Stimulated activated CD8-positive, alpha-beta memory T cell treated with anti-CD3 and anti-CD28 coated beads, Interleukin-12 subunit alpha, Interleukin-12 subunit beta, amount 100 ng/mL, for 24 hours (primary cell): ENCODE data around the gene LRP5.

Experiments
- DNase-seq: peaks from one replicate; pipeline ENCODE4 v3.0.0-alpha.2; 2020; ENCODE audit errors: extremely low read depth

The LRP5 gene

GRCh38 chr11:68312117-68312779 lies at the start of gene LRP5:
TSS of gene LRP5 (plus strand) at chr11:68312591. CDS start at chr11:68312715, 124 bp downstream.
- DNase-seq: no peak

- DNase-seq: no peak
Measured at GRCh38 chr11:68263444-68264035, 48.9 kb upstream of the LRP5 start.

- DNase-seq: no peak
Measured at GRCh38 chr11:68264244-68264643, 48.1 kb upstream of the LRP5 start.

GRCh38 chr11:68264741-68265540 lies 47.5 kb upstream of the LRP5 start:
- DNase-seq: no peak

- DNase-seq: no peak
Measured at GRCh38 chr11:68266121-68266891, 46.1 kb upstream of the LRP5 start.

- no peak for DNase-seq
Measured at GRCh38 chr11:68266936-68267880, 45.2 kb upstream of the LRP5 start.

- no peak for DNase-seq
Measured at GRCh38 chr11:68267881-68268240, 44.5 kb upstream of the LRP5 start.

GRCh38 chr11:68269414-68270081 lies 42.8 kb upstream of the LRP5 start:
- no peak for DNase-seq

GRCh38 chr11:68270196-68271022 lies 42.0 kb upstream of the LRP5 start:
- no peak for DNase-seq

GRCh38 chr11:68271023-68271780 lies 41.2 kb upstream of the LRP5 start:
- DNase-seq: peak; percentile 27

- peak; percentile 88 for DNase-seq
Measured at GRCh38 chr11:68271781-68272608, 40.4 kb upstream of the LRP5 start, which contains the start of gene C11orf24. TSS of gene C11orf24 (minus strand) at chr11:68271973. CDS start at chr11:68263767, 8,206 bp downstream.

GRCh38 chr11:68273026-68273738 lies 39.2 kb upstream of the LRP5 start:
- DNase-seq: no peak

GRCh38 chr11:68274306-68274705 lies 38.1 kb upstream of the LRP5 start:
- no peak for DNase-seq

- no peak for DNase-seq
Measured at GRCh38 chr11:68275721-68276507, 36.5 kb upstream of the LRP5 start.

- DNase-seq: no peak
Measured at GRCh38 chr11:68276861-68277260, 35.5 kb upstream of the LRP5 start.

- DNase-seq: no peak
Measured at GRCh38 chr11:68279676-68280075, 32.7 kb upstream of the LRP5 start.
